K562 (cell line): ENCODE measurements around the gene ARHGAP30. TPM values are rescaled to one million over a fixed set of nuclear protein-coding genes. Genes with fewer than 3 reads are reported as not detected.

Experiments
- DPF2 ChIP-seq: fragments of 450-650 bp; IDR thresholded peaks from 2 replicates; pipeline ENCODE4 v1.6.1; 2016
- EP300 ChIP-seq: IDR thresholded peaks from 2 replicates; pipeline ENCODE4 v1.6.1; 2012; ENCODE audit warnings: low read length, improper control_type of control experiment
- FOSL1 ChIP-seq: fragments of 200-800 bp; sonication (Bioruptor generic); conservative IDR thresholded peaks from 2 replicates; pipeline ENCODE4 v1.6.1; 2016; ENCODE audit warnings: missing genetic modification characterization, missing compliant biosample characterization
- FOXP4 ChIP-seq: sonication (generic); formaldehyde crosslinking; IDR thresholded peaks from 2 replicates; pipeline ENCODE4 v1.8.0; 2022; ENCODE audit warnings: mild to moderate bottlenecking, missing genetic modification reagents, borderline replicate concordance
- MED1 ChIP-seq: sonication (generic); formaldehyde crosslinking; IDR thresholded peaks from 2 replicates; pipeline ENCODE4 v1.8.1; 2023; ENCODE audit warnings: missing genetic modification reagents, borderline replicate concordance
- MLX ChIP-seq, 2 experiments: fragments of 450-650 bp in 1 of 2; sonication (generic) in 1 of 2; formaldehyde crosslinking; conservative IDR thresholded peaks; 2 replicates each; pipeline versions ENCODE4 v1.4.0 to v1.8.1; 2020 to 2022; ENCODE audit warnings: mild to moderate bottlenecking in 1 of 2, missing genetic modification reagents in 1 of 2
- MTA2 ChIP-seq: fragments of 450-650 bp; IDR thresholded peaks from 2 replicates; pipeline ENCODE4 v1.6.1; 2016; ENCODE audit warnings: low read depth
- NCOA1 ChIP-seq: fragments of 450-650 bp; IDR thresholded peaks from 2 replicates; pipeline ENCODE4 v1.6.1; 2016; ENCODE audit warnings: low read depth
- PML ChIP-seq: IDR thresholded peaks from 2 replicates; pipeline ENCODE4 v1.6.1; 2012; ENCODE audit warnings: low read length, inconsistent platforms
- RBFOX2 ChIP-seq: fragments of 200-400 bp; formaldehyde crosslinking; IDR thresholded peaks from 2 replicates; pipeline ENCODE4 v1.6.1; 2017; ENCODE audit warnings: low read depth, mild to moderate bottlenecking, low read length, moderate library complexity
- SNRNP70 ChIP-seq: fragments of 200-400 bp; formaldehyde crosslinking; optimal IDR thresholded peaks from 2 replicates; pipeline ENCODE3; 2017; ENCODE audit warnings: low read depth, low read length
- THRA ChIP-seq: fragments of 450-650 bp; IDR thresholded peaks from 2 replicates; pipeline ENCODE4 v1.6.1; 2017; ENCODE audit warnings: mild to moderate bottlenecking, moderate library complexity
- XRCC3 ChIP-seq: fragments of 450-650 bp; IDR thresholded peaks from 2 replicates; pipeline ENCODE4 v1.6.1; 2017; ENCODE audit warnings: mild to moderate bottlenecking, moderate library complexity
- ZBTB17 ChIP-seq: fragments of 450-650 bp; formaldehyde crosslinking; IDR thresholded peaks from 2 replicates; pipeline ENCODE4 v1.4.0; 2020; ENCODE audit warnings: mild to moderate bottlenecking
- ZBTB49 ChIP-seq: sonication (generic); formaldehyde crosslinking; IDR thresholded peaks from 2 replicates; pipeline ENCODE4 v1.8.0; 2022; ENCODE audit warnings: missing genetic modification reagents, mild to moderate bottlenecking, borderline replicate concordance
- ZHX1 ChIP-seq: fragments of 150-350 bp; conservative IDR thresholded peaks from 2 replicates; pipeline ENCODE4 v1.6.1; 2014; ENCODE audit warnings: low read length
- ZNF175 ChIP-seq: fragments of 200-800 bp; sonication (Bioruptor generic); IDR thresholded peaks from 2 replicates; pipeline ENCODE4 v1.6.1; 2016; ENCODE audit warnings: low read depth, mild to moderate bottlenecking, missing genetic modification characterization, missing compliant biosample characterization
- ZNF717 ChIP-seq: fragments of 250-450 bp; sonication (Bioruptor Pico); IDR thresholded peaks from 2 replicates; pipeline ENCODE4 v1.5.0; 2021
- ZNF766 ChIP-seq: fragments of 200-800 bp; sonication (Bioruptor generic); conservative IDR thresholded peaks from 2 replicates; pipeline ENCODE4 v1.6.1; 2016; ENCODE audit warnings: missing genetic modification characterization, missing compliant biosample characterization
- polyA plus RNA-seq, 8 experiments: library from polyadenylated mRNA; depleted of rRNA in 4 of 8; stranded (reverse) in 5 of 8; unstranded in 3 of 8; fragments of >200 nt; fragmentation: Nextera tagmentation in 2 of 8; fragmentation: Illumina TruSeq in 1 of 8; extraction: Ambion mirVana in 2 of 8; extraction: Trizol in 1 of 8; gene quantifications; 2 replicates each; pipeline versions ENCODE4 v1.2.1 to v1.2.3, GENCODE V29; 2011 to 2014; ENCODE audit warnings: inconsistent platforms in 1 of 8, missing spikeins in 1 of 8
- total RNA-seq, 7 experiments: library from RNA; depleted of rRNA in 6 of 7; stranded (reverse); fragments of >200 nt in 6 of 7; fragmentation: Illumina TruSeq in 2 of 7; extraction: Trizol in 2 of 7; gene quantifications; 2 replicates each; pipeline versions ENCODE4 v1.2.1 to v1.2.3, GENCODE V29; 2011 to 2021; ENCODE audit warnings: low replicate concordance in 1 of 7

The ARHGAP30 gene
- total and polyA plus RNA-seq, 9 of the 15 experiments (the other 6 are each of a cell fraction or from before 2014, with no cell fraction given): 0.01 to 0.73 (median 0.12) TPM

- peak; percentile 86; the same call in 1 of the 2 replicates for TF ChIP-seq NCOA1
- TF ChIP-seq RBFOX2: peak; percentile 66
- peak; percentile 78 for TF ChIP-seq ZNF766 (CRISPR knock-in tag)
- no peak for TF ChIP-seq ZBTB49 (CRISPR knock-in tag)
- TF ChIP-seq ZBTB17: 0 out of 2 replicates have a peak, but pooled peaks have one; percentile 32
- peak; percentile 77 for TF ChIP-seq ZNF175 (CRISPR knock-in tag)
- TF ChIP-seq MLX (CRISPR knock-in tag; conservative IDR thresholded peaks at IDR 0.05): no peak
- TF ChIP-seq EP300: peak; percentile 93
- peak; percentile 79 for TF ChIP-seq FOSL1
- TF ChIP-seq PML: peak; percentile 88
- peak; percentile 96 for TF ChIP-seq DPF2
- no peak for TF ChIP-seq SNRNP70
- TF ChIP-seq MED1 (CRISPR knock-in tag): no peak
- no peak for TF ChIP-seq XRCC3
- no peak for TF ChIP-seq FOXP4 (CRISPR knock-in tag)
- no peak for TF ChIP-seq ZNF717 (CRISPR knock-in tag)
- TF ChIP-seq ZHX1: no peak
- TF ChIP-seq THRA: no peak
- peak; percentile 75 for TF ChIP-seq MTA2
Observed at GRCh38 chr1:161013488-161014230, 56.0 kb downstream of the ARHGAP30 start (continued).
